ENCODE results near the gene IPO4.

DNA sequence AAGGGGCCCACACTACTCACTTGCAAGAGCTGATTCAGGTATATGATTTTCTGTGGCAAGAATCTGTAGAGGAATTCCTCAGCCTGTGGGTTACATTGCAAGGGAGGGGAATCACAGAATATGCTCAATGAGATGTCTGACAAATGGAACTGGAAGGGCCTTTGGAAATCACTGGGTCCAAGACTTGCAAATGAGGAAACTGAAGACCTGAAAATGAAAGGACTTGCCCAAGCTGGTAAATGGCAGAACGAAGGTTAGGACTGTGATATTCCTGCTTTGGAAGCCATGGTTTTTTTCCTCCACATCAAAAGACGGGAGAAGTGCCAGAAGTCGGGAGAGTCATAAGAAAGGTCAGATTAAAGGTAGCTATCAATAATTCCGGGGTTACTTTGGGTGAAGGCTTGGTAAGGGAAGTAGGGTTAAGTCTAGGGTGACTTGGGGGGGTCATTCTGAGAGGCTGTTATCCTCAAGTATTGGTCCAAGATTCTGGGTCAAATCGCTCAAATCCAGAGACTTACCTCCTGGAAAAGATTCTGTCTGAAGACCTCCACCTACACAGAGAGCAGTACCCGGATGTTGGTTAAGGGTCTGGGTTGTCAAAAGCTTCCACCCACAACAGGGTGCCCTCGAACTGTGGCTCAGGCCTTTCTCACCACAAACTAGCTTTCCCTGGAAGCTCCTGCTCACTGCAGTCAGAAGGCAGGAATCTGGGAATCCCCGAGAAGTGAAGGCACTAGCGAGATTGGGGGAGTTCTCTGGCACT lies 42.7 kb downstream of the IPO4 start:
- no peak for TF ChIP-seq FOXM1 (IDR thresholded peaks at IDR 0.05; ENCODE audit: borderline replicate concordance, low read depth)
- TF ChIP-seq, protein P1, sequence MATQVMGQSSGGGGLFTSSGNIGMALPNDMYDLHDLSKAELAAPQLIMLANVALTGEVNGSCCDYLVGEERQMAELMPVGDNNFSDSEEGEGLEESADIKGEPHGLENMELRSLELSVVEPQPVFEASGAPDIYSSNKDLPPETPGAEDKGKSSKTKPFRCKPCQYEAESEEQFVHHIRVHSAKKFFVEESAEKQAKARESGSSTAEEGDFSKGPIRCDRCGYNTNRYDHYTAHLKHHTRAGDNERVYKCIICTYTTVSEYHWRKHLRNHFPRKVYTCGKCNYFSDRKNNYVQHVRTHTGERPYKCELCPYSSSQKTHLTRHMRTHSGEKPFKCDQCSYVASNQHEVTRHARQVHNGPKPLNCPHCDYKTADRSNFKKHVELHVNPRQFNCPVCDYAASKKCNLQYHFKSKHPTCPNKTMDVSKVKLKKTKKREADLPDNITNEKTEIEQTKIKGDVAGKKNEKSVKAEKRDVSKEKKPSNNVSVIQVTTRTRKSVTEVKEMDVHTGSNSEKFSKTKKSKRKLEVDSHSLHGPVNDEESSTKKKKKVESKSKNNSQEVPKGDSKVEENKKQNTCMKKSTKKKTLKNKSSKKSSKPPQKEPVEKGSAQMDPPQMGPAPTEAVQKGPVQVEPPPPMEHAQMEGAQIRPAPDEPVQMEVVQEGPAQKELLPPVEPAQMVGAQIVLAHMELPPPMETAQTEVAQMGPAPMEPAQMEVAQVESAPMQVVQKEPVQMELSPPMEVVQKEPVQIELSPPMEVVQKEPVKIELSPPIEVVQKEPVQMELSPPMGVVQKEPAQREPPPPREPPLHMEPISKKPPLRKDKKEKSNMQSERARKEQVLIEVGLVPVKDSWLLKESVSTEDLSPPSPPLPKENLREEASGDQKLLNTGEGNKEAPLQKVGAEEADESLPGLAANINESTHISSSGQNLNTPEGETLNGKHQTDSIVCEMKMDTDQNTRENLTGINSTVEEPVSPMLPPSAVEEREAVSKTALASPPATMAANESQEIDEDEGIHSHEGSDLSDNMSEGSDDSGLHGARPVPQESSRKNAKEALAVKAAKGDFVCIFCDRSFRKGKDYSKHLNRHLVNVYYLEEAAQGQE (IDR thresholded peaks at IDR 0.05; ENCODE audit: low read depth): no peak
- no peak for TF ChIP-seq EP300 (IDR thresholded peaks at IDR 0.05; ENCODE audit: borderline replicate concordance)
- TF ChIP-seq YY1 (IDR thresholded peaks at IDR 0.05; ENCODE audit: low read depth): no peak
- TF ChIP-seq CREB1 (IDR thresholded peaks at IDR 0.05; ENCODE audit: low read depth): no peak
- no peak for TF ChIP-seq TAF1 (IDR thresholded peaks at IDR 0.05; ENCODE audit: low read depth)
- TF ChIP-seq EGR1 (IDR thresholded peaks at IDR 0.05): no peak
- no peak for TF ChIP-seq ZBTB7A (IDR thresholded peaks at IDR 0.05; ENCODE audit: low read depth)
- TF ChIP-seq, protein P2, sequence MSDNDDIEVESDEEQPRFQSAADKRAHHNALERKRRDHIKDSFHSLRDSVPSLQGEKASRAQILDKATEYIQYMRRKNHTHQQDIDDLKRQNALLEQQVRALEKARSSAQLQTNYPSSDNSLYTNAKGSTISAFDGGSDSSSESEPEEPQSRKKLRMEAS (IDR thresholded peaks at IDR 0.05): no peak
- no peak for TF ChIP-seq NFIC (IDR thresholded peaks at IDR 0.05)
- TF ChIP-seq RAD21 (IDR thresholded peaks at IDR 0.05; ENCODE audit: low read depth): no peak
- TF ChIP-seq TEAD4 (IDR thresholded peaks at IDR 0.05): no peak
